Lung microvascular endothelial cell (primary cell): ENCODE data around the gene RPL7L1. TPM values are rescaled to one million over a fixed set of nuclear protein-coding genes. Genes with fewer than 3 reads are reported as not detected.
A peak's percentile ranks its signal among the peaks of the same experiment; 100 is the strongest.
"Not testable (repeated sequence)": the region's sequence is repeated elsewhere in the genome, so short reads cannot be mapped to it uniquely, and the experiment has no call there.

Experiments
- DNase-seq, 2 donors: peaks; one replicate each; pipeline versions ENCODE4 v3.0.0 to v3.0.0-alpha.2; 2010; ENCODE audit warnings: low read depth in 2 of 2
- total RNA-seq: library from RNA; depleted of rRNA; stranded (reverse); fragments of >200 nt; gene quantifications from 2 replicates; pipeline ENCODE4 v1.2.1, GENCODE V29; 2014

Gene RPL7L1
- total RNA-seq: 76.5 and 91.5 TPM in 2 replicates

- DNase-seq: peak; percentile 92 to 94
These were observed at the start of gene RPL7L1 for GRCh38 chr6:42879372-42880239. Gene RPL7L1 (plus strand): TSS chr6:42879616. CDS start chr6:42879911, 295 bp downstream.

- peak in 1 of 2 donors; percentile 28 for DNase-seq
These were observed 48.2 kb upstream of the RPL7L1 start for GRCh38 chr6:42831237-42831636.

- no peak for DNase-seq
These were observed 45.4 kb upstream of the RPL7L1 start for GRCh38 chr6:42834056-42834455.

GRCh38 chr6:42841844-42842584 lies 37.4 kb upstream of the RPL7L1 start:
- DNase-seq: no peak

GRCh38 chr6:42845327-42845694 lies 34.1 kb upstream of the RPL7L1 start:
- DNase-seq: no peak

- no peak for DNase-seq
These were observed 32.9 kb upstream of the RPL7L1 start for GRCh38 chr6:42846505-42846904.

- no peak for DNase-seq
These were observed 30.7 kb upstream of the RPL7L1 start for GRCh38 chr6:42848700-42849099.

GRCh38 chr6:42851599-42851998 lies 27.8 kb upstream of the RPL7L1 start:
- DNase-seq: no peak

GRCh38 chr6:42860036-42860435 lies 19.4 kb upstream of the RPL7L1 start:
- no peak for DNase-seq

- no peak for DNase-seq
These were observed 18.9 kb upstream of the RPL7L1 start for GRCh38 chr6:42860481-42860880.

GRCh38 chr6:42864602-42865001 lies 14.8 kb upstream of the RPL7L1 start:
- DNase-seq: no peak

- no peak for DNase-seq
These were observed 9.1 kb upstream of the RPL7L1 start for GRCh38 chr6:42870145-42870936.

- no peak for DNase-seq
These were observed 7.7 kb upstream of the RPL7L1 start for GRCh38 chr6:42871711-42872110.

- DNase-seq: no peak
These were observed 6.1 kb upstream of the RPL7L1 start for GRCh38 chr6:42873313-42873712.

GRCh38 chr6:42877695-42878094 lies 1.7 kb upstream of the RPL7L1 start:
- no peak for DNase-seq

- DNase-seq: not testable (repeated sequence)
These were observed 913 bp downstream of the RPL7L1 start for GRCh38 chr6:42880240-42880817.

- not testable (repeated sequence) for DNase-seq
These were observed 1.5 kb downstream of the RPL7L1 start for GRCh38 chr6:42880871-42881270.

- DNase-seq: no peak
These were observed 6.3 kb downstream of the RPL7L1 start for GRCh38 chr6:42885702-42886101.

- DNase-seq: not testable (repeated sequence)
These were observed 8.8 kb downstream of the RPL7L1 start for GRCh38 chr6:42888201-42888600.

- no peak for DNase-seq
These were observed 10.4 kb downstream of the RPL7L1 start for GRCh38 chr6:42889815-42890214.
